Limb (tissue), 2 donors: Measurements from ENCODE around the gene SAMHD1.
A peak's percentile ranks its signal among the peaks of the same experiment; 100 is the strongest.
"Not testable (repeated sequence)": the region's sequence is repeated elsewhere in the genome, so short reads cannot be mapped to it uniquely, and the experiment has no call there.

ENCODE experiments used
- DNase-seq, 2 donors: peaks; one replicate each; pipeline ENCODE4 v3.0.0-alpha.2; 2016; ENCODE audit errors: extremely low spot score in 2 of 2

SAMHD1 gene

DNA sequence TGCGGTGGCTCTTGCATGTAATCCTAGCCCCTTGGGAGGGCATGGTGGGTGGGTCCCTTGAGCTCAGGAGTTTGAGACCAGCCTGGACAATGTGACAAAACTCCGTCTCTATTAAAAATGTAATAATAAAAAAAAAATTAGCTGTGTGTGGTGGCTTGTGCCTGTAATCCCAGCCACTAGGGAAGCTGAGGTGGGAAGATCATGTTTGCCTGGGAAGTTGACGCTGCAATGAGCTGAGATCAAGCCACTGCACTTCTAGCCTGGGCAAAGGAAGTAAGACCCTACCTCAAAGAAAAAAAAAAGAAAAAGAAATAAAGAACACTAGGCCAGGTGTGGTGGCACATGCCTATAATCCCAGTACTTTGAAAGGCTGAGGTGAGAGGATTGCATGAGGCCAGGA lies 4.5 kb upstream of the SAMHD1 start:
- no peak for DNase-seq

DNA sequence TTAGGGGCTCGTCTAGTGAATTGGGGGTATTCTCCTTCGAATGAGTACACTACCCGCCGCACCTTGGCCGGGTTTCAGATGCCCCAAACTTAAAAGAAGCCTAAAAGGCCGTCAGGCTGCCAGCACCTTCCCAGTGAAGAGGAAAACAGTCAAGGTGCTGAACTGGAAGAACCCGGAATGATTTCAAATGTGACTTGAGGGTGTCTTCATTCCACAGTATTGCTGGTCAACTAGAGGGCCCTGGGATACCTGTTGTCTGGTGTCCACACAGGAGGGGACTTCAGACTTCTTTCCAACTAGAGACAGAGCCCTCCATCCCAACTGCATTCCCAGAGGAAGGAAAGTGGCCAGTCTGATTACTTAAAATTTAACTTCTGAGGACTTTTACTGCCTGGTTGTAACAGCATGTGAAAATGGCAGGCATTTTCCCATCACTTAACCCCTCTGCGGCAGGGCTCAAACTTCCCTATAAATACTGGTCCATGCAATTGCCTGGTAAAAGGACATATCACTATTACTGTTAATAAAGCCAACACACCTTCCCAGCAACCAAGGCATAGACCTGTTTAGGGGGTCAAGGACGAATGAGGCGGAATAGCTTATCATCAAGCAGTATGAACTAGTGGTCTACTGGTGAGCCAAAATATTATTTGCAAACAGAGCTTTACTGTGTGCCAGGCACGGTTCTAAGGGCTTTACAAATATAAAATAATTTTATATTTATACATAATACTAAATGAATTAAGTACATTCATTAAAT lies 651 bp upstream of the SAMHD1 start:
- DNase-seq = no peak

DNA sequence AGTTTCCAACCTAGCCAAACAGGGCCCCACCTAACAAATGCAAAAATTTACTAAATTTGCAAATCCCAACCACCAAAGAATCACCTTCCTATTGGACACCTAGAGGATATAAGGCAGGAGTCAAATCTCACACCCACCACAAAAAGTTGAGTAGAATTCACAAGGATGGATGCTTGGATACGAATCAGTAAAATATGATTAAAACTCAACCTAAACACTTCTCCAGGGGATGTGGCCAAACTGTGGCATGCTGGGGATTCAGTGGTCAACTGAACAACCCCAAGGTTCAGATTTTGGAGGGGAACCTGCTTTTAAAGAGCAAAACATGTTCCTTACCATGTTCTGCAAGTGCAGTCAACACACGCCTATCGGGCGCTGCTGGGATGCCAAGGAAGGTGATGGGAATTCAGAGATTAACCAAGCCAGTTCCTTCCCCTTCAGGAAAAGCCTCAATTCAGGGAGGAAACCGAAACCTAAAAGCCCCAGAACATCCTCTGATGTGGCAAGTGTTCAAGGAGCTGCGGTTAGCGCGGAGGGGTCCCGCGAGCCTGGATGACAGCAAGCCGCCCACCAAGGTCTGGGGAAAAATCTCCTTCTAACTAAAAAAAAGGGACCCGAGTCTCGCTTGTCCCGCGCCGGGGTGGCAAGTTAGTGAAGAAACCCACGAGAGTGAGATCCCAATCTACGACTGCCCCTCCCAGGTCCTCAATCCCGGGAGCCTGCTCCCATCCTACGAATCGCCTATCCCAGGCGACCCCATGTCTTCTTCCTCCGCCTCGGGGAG lies 902 bp downstream of the SAMHD1 start:
- DNase-seq = peak in 1 of 2 donors; percentile 37

DNA sequence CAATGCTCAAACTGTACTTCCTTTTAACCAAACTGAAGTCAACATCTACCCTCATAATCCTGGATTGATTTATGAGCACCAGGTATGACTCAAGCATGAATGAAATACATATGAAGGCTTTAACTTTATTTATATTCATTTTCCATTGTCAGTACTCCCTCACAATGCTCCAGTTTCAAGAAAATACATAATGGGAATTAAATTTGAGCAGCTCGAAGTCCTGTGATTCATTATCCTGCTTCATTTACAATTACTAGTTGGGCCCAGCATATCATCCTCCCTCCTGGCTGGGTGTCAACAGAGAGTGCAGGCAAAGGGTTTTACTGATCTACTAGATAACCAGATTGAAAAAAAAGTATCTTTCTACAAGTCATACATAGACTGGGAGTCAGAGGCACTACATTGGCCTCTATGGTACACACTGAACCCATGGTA lies 10.1 kb downstream of the SAMHD1 start:
- no peak for DNase-seq

DNA sequence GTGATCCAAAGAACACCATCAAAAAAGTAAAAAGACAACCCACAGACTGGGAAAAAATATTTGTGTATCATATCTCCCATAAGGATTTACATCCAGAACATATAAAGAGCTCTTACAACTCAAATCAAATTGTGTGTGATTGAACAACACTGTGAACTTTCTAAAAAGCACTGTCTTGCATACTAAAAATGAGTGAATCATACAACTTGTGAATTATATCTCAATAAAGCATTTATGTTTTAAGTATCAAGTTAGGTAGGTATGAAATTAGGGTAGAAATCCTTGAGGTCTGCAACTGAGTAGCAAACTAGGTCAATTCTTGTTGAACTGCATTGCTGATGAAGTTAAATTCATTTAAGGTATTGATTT lies 14.1 kb downstream of the SAMHD1 start:
- DNase-seq = no peak

DNA sequence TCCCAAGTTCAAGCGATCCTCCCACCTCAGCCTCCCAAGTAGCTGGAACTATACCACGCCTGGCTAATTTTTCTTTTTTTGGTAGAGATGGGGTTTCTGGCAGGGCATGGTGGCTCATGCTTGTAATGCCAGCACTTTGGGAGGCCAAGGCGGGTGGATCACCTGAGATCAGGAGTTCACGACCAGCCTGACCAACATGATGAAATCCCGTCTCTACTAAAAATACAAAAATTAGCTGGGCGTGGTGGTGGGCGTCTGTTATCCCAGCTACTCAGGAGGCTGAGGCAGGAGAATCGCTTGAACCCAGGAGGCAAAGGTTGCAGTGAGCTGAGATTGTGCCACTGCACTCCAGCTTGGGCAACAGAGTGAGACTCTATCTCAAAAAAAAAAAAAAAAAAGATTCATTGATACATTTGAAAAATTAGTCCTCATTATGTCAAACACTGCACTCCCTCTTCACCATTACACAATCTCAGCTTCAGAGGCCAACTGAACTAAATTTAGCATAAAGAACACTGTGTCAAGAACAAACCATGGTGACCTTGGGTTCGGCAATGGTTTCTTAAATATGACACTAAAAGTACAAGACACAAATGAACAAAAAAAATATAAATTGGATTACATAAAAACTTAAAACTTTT lies 14.6 kb downstream of the SAMHD1 start:
- DNase-seq = not testable (repeated sequence)

DNA sequence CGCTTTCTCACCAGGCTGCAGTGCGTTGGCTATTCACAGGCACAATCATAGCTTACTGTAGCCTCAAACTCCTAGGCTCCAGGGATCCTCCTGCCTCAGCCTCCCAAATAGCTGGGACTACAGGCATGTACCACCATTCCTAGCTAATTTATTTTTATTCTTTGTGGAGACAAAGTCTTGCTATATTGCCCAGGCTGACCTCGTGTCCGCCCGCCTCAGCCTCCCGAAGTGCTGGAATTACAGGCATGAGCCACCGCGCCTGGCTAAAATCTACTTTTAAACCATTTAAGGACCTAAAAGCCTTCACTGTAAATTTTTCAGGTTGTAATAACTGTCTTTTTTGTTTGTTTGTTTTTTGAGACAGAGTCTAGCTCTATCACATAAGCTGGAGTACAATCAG lies 15.2 kb downstream of the SAMHD1 start:
- DNase-seq = no peak

DNA sequence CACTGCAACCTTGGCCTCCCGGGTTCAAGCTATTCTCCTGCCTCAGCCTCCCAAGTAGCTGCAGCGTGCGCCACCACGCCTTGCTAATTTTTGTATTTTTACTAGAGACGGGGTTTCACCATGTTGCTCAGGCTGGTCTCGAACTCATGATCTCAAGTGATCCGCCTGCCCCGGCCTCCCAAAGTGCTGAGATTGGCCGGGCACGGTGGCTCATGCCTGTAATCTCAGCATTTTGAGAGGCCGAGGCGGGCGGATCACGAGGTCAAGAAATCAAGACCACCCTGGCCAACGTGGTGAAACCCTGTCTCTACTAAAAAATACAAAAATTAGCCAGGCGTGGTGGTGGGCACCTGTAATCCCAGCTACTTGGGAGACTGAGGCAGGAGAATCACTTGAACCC lies 17.9 kb downstream of the SAMHD1 start:
- DNase-seq = not testable (repeated sequence)

DNA sequence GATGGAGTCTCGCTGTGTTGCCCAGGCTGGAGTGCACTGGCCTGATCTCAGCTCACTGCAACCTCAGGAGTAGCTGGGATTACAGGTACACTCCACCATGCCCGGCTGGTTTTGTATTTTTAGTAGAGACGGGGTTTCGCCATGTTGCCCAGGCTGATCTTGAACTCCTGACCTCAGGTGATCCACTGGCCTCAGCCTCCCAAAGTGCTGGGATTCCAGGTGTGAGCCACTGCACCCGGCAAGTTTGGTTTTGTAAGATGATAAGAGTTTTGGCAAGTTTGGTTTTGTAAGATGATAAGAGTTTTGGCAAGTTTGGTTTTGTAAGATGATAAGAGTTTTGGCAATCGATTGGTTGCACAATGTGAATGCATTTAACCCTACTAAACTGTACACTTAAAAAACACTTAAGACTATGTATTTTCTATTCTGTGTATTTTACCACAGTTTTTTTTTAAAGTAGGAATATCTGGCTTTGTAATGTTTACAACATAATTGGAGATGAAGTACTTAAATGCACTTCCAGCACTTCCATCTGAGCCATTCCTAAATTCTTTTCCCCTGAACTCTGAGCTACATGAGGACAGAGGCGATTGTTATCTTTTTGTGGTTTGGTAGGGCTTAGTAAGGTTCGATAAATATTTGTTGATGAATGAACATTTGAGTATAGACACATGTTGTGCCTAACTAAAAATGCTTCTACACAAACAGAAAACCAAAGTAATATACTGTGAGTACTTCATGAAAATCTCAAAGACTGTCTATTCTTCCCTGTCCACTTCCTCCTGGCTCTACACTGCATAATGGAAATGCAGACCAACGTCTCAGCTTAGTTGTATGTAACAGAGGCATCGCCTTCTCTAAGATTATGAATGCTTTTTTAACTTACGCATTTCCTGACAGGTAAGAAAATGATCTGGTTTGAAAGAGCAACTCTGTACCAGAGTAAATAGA lies 18.8 kb downstream of the SAMHD1 start:
- DNase-seq = no peak

DNA sequence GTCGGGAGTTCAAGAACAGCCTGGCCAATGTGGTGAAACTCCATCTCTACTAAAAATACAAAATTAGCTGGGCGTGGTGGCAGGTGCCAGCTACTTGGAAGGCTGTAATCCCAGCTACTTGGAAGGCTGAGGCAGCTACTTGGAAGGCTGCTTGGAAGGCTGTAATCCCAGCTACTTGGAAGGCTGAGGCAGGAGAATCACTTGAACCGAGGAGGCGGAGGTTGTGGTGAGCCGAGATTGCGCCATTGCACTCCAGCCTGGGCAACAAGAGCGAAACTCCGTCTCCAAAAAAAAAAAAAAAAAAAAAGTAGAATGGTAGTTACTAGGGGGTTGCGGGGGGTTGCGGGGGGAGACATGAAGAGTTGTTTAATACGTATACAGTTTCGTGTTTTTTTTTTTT lies 19.4 kb downstream of the SAMHD1 start:
- not testable (repeated sequence) for DNase-seq

DNA sequence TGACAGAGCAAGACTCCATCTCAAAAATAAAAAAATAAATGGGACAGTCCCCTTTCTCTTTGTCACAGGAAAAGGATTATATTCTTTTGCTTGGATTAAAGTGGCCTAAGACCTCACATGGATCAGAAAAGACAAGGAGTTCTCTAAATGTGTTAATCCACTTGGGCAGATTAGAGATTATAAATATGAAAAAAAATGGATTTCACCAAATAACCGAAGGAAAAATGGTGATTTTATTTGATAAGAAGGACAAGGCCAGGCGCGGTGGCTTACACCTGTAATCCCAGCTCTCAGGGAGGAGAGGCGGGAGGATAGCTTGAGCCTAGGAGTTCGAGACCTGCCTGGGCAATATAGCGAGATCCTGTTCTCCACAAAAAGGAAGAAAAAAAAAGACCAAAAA lies 21.8 kb downstream of the SAMHD1 start:
- DNase-seq = no peak

DNA sequence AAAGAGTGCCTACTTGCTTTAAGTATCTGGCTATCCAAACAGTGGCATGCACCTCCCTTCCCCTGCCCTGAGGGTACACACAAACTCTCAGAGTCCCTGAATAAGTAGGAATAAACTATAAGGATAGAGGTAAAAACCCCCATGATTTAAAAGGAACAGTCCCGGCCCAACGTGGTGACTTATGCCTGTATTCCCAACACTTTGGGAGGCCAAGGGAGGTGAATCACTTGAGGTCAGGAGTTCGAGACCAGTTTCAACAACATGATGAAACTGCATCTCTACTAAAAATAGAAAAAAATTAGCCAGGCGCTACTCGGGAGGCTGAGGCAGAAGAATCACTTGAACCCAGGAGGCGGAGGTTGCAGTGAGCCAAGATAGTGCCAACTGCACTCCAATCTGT lies 22.2 kb downstream of the SAMHD1 start:
- no peak for DNase-seq

DNA sequence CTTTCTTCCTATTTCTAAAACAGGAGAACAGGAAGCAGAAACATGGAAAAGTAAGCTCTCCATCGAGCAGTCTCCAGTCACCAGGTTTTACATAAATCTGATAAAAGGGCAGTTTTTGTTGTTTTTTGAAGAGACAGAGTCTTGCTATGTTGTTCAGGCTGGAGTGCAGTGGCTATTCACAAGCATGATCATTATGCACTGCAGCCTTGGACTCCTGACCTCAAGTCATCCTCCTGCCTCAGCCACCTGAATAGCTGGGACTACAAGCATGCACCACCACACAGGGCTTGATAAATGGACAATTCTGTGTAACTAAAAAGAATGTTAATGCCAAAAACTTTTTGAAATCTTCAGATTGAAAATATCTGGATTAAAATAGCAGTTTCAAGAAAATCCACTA lies 23.8 kb downstream of the SAMHD1 start:
- DNase-seq = no peak

DNA sequence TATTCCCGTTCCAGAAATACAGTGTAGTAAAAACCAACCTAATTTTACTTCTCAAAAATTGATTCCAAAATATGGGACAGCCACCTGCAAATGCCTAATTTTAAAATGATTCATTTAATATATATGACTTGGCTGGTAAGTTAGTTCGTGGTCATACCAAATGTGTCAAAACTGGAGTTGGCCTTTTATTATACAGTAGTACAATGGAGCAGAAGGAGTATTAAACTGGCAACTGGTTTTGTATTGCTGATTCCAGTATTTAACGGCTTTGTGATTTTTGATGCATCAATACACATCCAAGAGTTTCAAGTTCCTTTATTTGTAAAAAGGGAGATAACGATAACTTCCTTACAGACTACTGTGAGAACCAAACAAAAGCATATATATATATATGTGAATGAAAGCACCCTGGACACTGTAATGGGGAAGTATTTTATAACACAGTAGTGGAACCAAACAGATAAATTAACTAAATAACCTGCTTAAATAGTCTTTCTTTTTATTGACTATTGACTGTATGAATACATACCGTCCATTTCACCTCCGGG lies 24.8 kb downstream of the SAMHD1 start:
- no peak for DNase-seq

DNA sequence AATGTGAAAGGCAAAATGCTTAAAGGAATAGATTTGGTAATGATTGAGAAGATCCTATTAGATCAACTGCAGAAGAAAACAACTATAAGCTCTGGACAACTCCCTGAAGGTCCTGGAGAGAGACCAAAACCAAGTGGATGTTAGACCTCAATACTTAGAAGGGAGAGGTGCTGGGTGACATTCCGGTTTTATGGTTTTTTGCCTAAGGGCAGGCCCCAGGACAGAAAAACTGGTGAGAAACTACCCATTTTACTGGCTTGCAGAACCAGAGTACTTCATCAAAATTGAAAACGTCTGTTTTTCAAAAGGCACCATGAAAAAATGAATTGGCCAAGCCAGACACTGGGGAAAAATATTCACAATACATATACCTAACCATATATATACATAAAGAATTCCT lies 26.3 kb downstream of the SAMHD1 start:
- DNase-seq = no peak

DNA sequence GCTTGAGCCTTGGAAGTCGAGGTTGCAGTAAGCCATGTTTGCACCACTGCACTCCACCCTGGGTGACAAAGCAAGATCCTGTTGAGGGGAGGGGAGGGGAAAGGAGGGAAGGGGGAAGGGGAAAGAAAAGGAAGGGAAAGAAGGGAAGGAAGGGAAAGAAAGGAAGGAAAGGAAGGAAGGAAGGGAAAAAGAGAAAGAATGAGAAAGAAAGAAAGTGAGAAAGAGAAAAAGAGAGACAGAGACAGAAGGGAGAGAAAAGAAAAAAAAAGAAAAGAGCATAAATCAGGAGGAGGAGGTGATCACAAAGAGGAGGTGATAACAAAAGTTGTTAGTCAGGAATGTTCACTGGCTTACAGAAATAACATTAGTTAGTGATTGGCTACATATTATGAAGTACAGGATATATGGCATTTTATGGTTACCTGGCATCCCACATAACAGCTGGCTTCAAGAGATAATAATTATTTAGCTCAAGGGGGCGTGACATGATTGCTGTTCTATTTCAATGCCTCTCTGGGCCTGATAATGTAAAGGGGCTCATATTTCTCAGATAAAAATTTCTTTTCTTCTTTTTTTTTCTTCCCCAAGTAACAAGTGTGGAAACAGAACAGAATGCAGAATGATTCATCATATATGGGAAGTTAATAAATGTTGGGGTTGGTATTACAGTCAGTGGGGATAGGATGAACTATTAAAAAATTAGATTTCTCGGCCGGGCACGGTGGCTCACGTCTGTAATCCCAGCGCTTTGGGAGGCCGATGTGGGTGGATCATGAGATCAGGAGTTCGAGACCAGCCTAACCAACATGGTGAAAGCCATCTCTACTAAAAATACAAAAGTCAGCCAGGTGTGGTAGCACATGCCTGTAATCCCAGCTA lies 27.1 kb downstream of the SAMHD1 start:
- no peak for DNase-seq

DNA sequence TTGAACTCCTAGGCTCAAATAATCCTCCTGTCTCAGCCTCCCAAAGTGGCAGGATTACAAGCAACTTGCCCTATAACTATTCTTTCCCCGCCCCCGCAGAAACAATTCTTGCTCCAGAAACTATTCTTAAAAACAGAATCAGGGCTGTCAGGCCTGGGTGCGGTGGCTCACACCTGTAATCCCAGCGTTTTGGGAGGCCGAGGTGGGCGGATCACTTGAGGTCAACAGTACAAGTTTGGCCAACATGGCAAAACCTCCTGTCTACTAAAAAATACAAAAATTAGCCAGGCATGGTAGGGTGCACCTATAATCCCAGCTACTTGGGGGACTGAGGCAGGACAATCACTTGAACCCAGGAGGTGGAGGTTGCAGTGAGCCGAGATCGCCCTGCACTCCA lies 31.2 kb downstream of the SAMHD1 start:
- no peak for DNase-seq

DNA sequence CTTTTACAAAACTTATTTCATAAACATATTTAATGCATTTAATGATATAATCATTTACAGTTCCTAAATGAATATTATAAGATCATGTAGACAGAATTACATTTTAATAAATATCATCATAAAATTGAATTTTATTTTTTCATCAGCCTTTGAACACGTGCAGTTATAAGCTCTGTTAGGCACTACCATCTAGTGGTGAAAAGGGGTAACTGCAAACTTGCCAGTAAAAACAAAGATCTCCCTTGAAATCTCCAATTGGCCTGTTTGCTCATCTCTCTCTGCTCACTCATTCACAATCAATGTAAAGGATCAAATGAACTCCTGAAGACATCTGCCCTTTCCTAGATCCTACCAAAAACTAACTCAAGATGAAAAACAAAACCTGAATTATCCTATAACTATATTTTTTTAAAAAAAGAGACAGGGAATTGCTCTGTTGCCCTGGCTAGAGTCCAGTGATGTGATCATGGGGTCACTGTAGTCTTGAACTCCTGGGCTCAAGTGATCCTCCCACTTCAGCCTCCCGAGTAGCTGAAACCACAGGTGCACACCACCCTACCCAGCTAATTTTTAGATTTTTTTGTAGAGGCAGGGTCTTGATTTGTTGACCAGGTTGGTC lies 31.7 kb downstream of the SAMHD1 start:
- DNase-seq = peak in 1 of 2 donors; percentile 70

DNA sequence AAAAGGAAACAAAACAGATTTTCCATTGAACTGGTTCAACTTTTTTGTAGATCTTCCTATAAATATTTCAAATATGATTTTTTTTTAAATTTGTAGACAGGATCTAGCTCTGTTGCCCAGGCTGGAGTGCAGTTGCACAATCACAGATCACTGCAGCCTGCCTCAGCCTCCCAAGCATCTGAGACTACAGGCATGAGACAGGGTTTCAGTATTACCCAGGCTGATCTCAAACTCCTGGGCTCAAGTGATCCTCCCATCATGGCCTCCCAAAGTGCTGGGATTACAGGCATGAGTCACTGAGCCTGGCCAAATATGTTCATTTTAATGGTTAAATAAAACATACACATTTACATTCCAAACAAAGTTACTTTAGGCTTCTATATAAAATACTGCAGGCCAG lies 33.6 kb downstream of the SAMHD1 start:
- no peak for DNase-seq

DNA sequence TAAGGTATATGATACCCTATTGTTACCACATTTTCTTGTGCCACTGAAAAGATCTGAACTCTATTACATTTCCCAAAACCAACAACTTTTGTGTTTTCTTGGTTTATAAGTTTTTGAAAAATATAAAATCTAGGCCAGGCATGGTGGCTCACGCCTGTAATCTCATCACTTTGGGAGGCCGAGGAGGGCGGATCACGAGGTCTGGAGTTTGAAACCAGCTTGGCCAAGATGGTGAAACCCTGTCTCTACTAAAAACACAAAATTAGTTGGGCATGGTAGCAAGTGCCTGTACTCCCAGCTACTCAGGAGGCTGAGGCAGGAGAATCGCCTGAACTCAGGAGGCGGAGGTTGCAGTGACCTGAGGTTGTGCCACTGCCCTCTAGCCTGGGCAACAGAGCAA lies 34.3 kb downstream of the SAMHD1 start:
- no peak for DNase-seq
